LNCAP (cell line): ENCODE measurements around the gene WDR27.

Source experiments
- CTCF ChIP-seq: fragments of 450-650 bp; IDR thresholded peaks from 2 replicates; pipeline ENCODE4 v1.5.1; 2017; ENCODE audit warnings: mild to moderate bottlenecking

The WDR27 gene

DNA sequence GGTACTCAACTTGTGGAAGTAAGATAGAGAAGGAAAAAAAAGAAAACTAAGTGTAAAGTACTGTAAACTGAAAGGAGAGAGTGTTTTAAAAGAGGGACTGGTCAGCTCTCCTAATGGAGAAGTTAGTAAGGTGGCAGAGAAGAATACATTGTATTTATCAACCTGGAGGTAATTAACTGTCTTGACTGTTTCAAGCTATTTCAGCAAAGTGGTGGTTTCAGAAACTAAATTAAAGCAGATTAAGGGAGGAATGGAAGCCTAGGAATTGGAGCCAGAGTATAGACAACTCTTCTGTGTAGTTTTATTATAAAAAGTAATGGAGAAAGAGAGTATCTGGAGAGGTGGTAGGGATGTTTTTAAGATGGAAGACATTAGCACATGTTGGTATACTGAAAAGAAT is 25.1 kb upstream of the WDR27 start:
- TF ChIP-seq CTCF: no peak

GRCh38 chr6:169726049-169726400 is 24.2 kb upstream of the WDR27 start:
- no peak for TF ChIP-seq CTCF

DNA sequence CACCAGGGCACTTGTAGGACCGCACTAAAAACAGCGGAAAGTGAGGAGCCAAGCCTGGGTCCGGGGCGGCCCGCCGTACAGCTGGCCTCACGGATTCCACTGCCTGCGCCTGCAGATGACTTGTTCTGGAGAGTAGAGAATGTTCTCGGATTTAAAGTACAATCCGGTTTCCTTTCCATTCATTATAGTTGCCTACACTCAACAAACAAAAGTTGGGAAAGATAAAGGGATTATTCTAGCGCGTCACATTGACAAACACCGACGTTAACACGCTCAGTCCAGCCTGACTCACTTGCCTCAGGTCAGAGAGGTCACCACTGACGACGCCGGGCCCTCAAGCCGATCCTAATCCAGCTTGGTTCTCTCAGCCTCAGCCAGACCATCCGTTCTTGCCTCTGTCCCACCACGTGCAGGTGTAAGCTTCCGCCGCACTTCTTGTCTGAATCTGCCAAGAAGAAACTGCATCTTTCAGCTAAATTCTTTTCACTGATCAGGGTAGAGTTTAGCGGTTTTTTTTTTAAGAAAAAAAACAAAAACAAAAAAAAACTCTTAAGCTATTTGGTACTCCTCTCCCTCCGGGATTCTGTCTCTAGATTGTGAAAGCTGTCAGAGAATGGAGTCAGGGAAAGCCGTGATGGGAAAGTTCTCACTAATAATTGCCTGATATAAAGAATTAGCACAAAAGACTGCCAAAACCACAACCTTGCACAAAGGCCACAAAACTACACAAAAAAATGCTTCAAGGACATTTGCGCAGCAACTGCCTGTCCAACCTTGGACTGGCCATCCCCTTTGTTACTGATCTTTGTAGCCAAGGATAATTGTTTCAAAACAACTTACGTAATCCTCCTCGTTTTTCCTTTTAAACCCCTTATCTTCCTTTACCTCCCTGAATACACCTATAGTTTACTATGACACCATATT is 23.6 kb upstream of the WDR27 start:
- no peak for TF ChIP-seq CTCF

- TF ChIP-seq CTCF: no peak
Measured at GRCh38 chr6:169724494-169725124, 22.8 kb upstream of the WDR27 start, which contains the start of gene PHF10. PHF10 (minus strand) TSS chr6:169724500; CDS start chr6:169723931, 569 bp downstream.

- TF ChIP-seq CTCF: no peak
Measured at GRCh38 chr6:169723991-169724493, 22.2 kb upstream of the WDR27 start.

DNA sequence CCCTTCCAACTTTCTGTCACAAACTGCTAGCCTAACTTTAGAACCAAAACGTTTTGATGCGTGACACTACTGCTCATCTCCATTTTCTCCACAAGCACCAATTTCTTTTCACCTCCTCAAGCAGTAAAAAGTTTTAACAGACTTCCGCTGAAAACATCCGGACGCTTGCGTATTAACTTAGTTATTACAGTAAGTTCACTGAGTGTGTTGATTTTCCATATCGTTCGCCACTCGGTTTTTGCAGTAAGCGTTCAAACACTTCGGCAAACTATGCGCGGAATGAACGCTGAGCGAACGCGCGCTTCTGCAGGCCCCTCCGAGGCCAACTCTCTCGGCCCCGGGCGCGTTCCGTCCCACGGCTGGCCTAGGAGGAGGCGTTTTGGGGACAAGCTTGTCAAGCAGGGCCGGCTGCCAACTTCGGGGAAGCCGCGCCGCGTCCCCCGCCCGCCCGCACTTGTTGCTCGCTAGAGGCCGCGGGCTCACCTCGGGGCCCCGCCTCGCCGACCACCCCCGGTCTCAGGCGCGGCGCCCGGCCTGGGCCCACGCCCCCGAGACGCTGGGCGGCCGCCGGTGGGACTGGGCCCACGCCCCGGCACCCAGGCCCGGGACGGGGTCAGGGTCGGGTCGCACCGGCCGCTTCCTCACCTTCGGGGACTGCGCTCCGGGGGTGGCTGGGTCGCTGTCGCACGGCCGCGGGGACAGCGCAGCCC is 21.5 kb upstream of the WDR27 start:
- no peak for TF ChIP-seq CTCF
